Renal pelvis (tissue), 4 donors: ENCODE data around the gene LGALS3. TPM values are rescaled to one million over a fixed set of nuclear protein-coding genes. Genes with fewer than 3 reads are reported as not detected.

ENCODE experiments used
- DNase-seq: peaks from one replicate; pipeline ENCODE4 v3.0.0-alpha.2; 2013
- polyA plus RNA-seq, 3 donors: library from polyadenylated mRNA; unstranded; fragments of 120-200 nt; gene quantifications; one replicate each; pipeline ENCODE4 v1.2.1, GENCODE V29; 2013; ENCODE audit not compliant: insufficient read length in 3 of 3

The LGALS3 gene
- polyA plus RNA-seq, 3 donors = 17.1 to 19.3 (median 17.6) TPM

GRCh38 chr14:55105991-55106390 is 23.1 kb upstream of the LGALS3 start:
- DNase-seq = no peak

GRCh38 chr14:55107766-55108554 is 21.1 kb upstream of the LGALS3 start:
- no peak for DNase-seq

- DNase-seq = no peak
Measured at GRCh38 chr14:55109836-55110235, 19.2 kb upstream of the LGALS3 start.

- DNase-seq = no peak
Measured at GRCh38 chr14:55111122-55111708, 17.8 kb upstream of the LGALS3 start.

- DNase-seq = no peak
Measured at GRCh38 chr14:55114720-55115119, 14.3 kb upstream of the LGALS3 start.

- no peak for DNase-seq
Measured at GRCh38 chr14:55115460-55115859, 13.6 kb upstream of the LGALS3 start.

- DNase-seq = no peak
Measured at GRCh38 chr14:55115861-55116245, 13.2 kb upstream of the LGALS3 start.

GRCh38 chr14:55116246-55117030 is 12.6 kb upstream of the LGALS3 start:
- DNase-seq = no peak

- no peak for DNase-seq
Measured at GRCh38 chr14:55117803-55118441, 11.1 kb upstream of the LGALS3 start.

- DNase-seq = no peak
Measured at GRCh38 chr14:55118761-55119160, 10.3 kb upstream of the LGALS3 start.

GRCh38 chr14:55120571-55121495 is 8.2 kb upstream of the LGALS3 start:
- DNase-seq = no peak

GRCh38 chr14:55121628-55122439 is 7.2 kb upstream of the LGALS3 start:
- DNase-seq = no peak

GRCh38 chr14:55122440-55122986 is 6.5 kb upstream of the LGALS3 start:
- no peak for DNase-seq

GRCh38 chr14:55123101-55123500 is 6.0 kb upstream of the LGALS3 start:
- DNase-seq = no peak

GRCh38 chr14:55123852-55124639 is 5.0 kb upstream of the LGALS3 start:
- no peak for DNase-seq

- no peak for DNase-seq
Measured at GRCh38 chr14:55124774-55125386, 4.2 kb upstream of the LGALS3 start.

- no peak for DNase-seq
Measured at GRCh38 chr14:55125403-55125802, 3.6 kb upstream of the LGALS3 start.

- no peak for DNase-seq
Measured at GRCh38 chr14:55126034-55126433, 3.0 kb upstream of the LGALS3 start.
